DND-41 (cell line): ENCODE data around the gene CCDC154.

ENCODE experiments used
- EZH2 ChIP-seq: IDR thresholded peaks from 3 replicates; pipeline ENCODE4 v1.6.1; 2012; ENCODE audit warnings: borderline replicate concordance, low read depth, mild to moderate bottlenecking, moderate library complexity, low read length, inconsistent platforms; ENCODE audit not compliant: severe bottlenecking
- TF ChIP-seq, protein P1 (sequence below): IDR thresholded peaks from 2 replicates; pipeline ENCODE4 v1.5.1; 2012; ENCODE audit warnings: borderline replicate concordance, low read length, moderate library complexity, mild to moderate bottlenecking; ENCODE audit not compliant: poor library complexity, severe bottlenecking; ENCODE audit errors: extremely low read depth

DNA sequence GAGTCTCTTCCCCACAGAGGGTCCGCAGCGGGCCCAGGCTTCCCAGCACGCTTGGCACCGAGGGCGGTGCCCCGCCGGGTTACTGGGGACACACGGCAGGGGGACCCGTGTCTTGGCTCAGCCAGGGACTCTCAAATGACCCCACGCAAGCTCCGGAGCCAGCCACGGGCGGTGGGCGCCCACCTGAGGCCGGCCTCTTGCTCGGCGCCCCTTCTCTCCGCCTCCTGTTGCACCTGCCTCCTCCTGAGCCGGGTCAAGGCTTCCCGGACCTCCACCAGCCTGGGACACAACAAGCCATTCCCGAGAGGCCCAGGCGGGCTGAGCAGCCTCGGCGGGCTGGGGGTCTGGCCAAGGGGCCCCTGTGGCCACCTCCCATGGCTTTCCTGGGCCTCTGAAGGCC is 1.7 kb downstream of the CCDC154 start:
- TF ChIP-seq, protein P1, sequence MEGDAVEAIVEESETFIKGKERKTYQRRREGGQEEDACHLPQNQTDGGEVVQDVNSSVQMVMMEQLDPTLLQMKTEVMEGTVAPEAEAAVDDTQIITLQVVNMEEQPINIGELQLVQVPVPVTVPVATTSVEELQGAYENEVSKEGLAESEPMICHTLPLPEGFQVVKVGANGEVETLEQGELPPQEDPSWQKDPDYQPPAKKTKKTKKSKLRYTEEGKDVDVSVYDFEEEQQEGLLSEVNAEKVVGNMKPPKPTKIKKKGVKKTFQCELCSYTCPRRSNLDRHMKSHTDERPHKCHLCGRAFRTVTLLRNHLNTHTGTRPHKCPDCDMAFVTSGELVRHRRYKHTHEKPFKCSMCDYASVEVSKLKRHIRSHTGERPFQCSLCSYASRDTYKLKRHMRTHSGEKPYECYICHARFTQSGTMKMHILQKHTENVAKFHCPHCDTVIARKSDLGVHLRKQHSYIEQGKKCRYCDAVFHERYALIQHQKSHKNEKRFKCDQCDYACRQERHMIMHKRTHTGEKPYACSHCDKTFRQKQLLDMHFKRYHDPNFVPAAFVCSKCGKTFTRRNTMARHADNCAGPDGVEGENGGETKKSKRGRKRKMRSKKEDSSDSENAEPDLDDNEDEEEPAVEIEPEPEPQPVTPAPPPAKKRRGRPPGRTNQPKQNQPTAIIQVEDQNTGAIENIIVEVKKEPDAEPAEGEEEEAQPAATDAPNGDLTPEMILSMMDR = no peak
- no peak for TF ChIP-seq EZH2
